ENCODE data around the gene SPOCK1.

The SPOCK1 gene

DNA sequence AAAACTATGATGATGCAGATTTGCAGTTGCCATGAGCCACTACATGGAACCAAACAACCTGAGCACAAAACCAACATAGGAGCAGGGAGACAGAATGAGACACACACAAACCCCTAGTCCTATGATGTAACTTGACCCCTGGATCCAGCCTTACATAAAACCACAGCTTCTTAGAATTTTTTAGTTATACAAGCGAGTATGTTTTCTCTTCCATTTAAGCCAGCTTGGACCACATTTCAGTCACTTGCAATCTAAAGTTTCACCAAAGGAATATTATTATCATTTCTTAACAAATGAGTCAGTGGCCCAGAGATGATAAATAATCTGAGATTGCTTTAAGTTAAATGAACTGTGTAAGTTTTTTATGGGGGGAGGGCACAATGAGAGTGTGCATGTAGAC, 6.8 kb downstream of the SPOCK1 start:
- peak; percentile 36 for DNase-seq (ENCODE audit: low read depth)

DNA sequence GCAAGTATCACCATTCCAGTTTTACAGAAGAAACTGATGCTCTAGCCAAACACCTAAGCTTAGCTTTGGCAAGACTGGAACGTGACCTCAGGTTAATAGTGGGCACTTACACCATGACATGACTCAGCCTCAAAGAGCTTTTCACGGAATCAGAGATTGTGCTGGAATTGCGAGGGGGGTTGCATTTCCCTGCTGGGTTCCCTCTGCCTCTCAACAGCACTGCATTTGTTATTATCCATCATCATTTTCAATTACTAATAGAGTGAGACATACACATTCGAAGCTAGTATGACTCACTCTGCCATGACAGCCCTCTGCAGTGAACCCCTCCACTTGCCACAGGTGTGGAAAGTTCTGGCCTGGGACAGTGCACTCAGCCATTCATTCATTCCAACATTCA, 8.0 kb downstream of the SPOCK1 start:
- DNase-seq (ENCODE audit: low read depth): peak; percentile 76

DNA sequence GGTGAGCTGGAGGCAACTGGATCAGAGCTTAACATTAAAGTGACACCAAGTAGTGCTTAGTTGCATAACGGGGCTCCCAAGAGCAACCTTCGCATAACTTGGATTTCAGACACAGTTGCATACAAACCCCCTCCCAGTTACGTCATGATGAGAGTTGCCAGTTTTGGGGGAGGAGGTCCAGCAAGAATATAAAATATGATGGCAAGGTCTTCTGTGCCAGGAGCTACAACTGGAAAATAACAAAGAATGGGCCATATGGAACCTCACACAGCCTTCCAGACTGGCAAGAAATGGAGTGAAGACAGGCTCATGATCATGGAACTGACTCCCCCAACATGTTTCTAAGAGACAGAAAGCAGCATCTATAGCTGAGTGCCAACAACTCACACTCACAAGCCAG, 8.5 kb downstream of the SPOCK1 start:
- no peak for DNase-seq (ENCODE audit: low read depth)

DNA sequence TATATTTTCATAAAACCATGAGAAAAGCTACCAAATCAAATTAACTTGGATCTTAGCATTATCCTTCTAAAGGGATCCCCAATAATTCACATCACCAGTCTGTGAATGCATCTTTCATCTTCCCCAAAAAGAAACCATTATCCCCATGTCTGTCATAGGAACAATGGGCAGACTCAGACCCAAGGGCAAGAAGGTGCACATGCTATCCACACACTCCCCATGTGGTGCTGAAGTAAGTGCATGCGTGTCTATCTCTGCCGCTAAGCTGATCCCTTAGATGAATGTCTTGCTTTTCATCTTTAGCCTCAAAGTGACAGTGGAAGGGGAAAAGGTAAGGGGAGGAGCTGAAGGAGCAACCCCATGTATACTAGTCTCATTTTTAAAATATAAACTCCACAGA, 10.2 kb downstream of the SPOCK1 start:
- no peak for DNase-seq (ENCODE audit: low read depth)

DNA sequence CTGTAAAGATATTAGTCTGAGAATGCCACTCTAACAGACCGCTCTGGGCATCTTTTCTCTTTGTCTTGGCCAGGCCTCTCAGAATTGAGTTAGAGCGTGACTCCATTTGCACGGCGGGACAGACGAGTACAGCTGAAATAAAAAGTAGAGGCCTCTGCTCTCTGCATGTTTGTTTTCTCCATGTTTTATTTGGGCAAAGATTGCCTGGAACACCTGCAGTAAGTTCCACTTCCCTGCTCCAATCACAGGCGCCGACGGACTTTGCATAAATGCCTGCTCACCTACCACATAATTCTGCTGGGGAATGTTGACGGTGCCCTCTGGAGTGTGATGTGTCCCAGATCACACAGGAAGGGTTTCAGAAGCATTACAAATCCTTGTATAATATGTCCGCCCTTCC, 10.6 kb downstream of the SPOCK1 start:
- no peak for DNase-seq (ENCODE audit: low read depth)

DNA sequence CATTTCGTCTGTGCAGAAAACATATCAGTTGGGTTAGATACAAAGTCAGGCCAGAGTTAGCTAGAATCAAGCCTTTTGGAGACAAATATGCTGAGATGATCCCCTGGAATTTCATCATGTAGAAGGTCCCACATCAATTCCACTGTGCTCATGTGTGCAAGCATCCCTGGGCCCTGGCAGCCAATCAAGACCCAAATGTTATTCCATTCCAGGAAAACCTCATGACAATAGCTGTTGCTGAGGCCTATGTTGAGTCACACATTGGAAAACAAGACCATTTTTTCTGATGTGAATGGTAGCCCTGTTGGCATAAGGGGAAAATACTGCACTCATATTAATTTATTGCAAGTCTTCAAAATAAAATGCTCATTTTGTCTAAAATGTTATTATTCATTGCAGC, 11.5 kb downstream of the SPOCK1 start:
- DNase-seq (ENCODE audit: low read depth): peak; percentile 46

DNA sequence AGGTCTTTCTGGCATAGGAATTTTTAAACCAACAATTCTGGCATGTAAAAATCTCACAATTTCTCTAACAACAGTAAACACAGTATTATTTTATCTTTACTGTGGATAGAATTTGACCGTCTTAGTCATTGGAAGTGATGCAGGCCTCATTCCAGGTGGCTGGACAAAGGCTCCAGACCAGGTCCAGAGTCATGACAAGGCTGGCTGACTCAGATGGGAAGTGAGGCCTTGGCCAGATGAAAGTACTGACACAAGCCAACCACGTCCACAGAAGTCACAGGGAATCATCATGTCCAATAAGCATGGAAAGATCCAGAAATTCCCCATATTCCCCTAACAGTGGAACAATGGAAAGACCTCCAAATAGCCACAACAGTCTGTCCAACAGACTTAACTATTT, 12.4 kb downstream of the SPOCK1 start:
- peak; percentile 88 for DNase-seq (ENCODE audit: low read depth)

DNA sequence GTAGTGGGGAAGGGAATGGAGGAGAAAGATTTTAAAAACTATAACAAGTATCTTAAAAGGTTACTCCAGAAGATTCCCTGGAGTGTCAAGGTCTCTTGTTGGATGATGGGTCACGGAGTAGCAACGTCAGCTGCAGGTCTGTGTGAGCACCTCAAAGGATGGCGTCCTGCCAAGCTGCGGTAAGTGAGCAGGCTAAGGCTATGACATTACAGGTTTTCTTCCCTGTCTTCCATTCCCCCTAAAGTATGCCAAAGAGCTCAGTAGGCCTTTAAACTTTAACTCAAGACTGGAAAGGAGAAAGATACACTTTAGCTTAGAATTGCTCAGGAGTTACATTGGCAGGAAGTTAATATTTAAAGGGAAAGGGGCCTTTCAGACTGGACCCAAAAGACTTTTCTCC, 17.5 kb downstream of the SPOCK1 start:
- no peak for DNase-seq (ENCODE audit: low read depth)

DNA sequence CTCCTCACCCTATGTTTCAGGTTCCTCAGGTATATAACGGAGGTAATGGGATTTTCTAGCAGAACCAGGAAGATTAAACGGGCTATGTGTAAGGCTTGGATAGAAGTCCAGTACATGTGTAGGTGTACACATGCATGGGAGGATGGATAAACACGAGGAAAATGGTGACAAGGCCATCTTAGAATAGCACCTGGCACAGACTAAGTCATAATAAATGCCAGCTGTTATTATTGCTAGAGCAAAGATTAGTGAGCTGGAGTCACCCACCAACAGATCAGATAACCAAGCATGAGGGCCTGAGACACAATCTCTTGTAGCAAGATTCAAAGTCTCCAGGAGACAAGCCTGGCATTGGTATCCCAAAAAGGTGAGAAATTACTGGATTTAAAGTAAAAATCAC, 21.1 kb downstream of the SPOCK1 start:
- no peak for DNase-seq (ENCODE audit: low read depth)

DNA sequence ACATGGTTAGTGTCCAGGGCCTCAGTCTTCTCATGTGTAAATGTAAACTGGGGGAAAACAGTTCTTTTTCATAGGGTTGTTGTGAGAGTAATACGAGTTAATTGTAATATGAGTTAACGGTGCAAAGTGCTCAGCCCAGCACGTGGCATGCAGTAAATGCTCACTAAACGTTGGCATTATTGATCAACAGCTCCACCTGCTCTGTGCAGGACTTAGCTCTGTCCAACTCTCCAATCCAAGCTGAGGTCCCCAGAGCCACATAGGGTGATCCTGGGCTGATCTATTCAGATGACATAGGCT, 28.3 kb downstream of the SPOCK1 start:
- no peak for DNase-seq (ENCODE audit: low read depth)

DNA sequence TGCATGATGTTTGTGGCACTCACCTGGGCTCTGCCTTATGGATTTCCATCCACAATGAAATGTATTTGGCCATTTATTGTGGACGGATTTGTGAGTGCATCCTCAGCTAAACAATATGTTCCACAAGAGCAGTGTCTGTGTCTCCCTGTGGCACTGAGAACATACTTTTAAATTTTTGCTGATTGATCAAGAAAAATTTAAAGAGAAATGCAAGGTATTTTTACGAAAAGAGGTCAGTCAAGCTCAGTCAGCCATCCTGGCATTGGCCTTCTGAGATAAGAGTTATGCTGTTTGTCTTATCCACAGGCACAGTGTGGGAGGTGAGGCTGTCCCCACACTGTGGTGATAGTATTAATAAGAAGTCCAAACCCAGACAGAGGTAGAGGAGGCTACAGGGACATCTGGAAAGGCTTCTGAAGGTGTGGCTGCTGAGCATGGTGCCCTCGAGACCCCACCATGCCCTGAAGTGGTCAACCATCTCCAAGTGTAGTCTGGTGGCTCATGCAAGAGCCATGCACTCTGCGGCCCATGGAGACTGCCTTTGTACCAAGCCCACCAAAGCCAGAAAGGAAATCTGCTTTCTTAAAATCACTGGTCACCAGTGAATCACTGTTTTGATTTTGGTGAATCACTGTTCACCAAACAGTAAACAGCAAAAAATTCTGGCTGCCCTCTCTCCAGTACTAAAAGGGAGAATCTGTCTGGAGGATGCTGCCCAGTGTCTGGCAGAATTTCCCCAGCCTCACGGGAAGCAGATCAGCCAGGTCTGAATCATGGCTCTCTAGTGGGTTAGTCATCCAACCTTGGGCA, 28.8 kb downstream of the SPOCK1 start:
- DNase-seq (ENCODE audit: low read depth): peak; percentile 98

DNA sequence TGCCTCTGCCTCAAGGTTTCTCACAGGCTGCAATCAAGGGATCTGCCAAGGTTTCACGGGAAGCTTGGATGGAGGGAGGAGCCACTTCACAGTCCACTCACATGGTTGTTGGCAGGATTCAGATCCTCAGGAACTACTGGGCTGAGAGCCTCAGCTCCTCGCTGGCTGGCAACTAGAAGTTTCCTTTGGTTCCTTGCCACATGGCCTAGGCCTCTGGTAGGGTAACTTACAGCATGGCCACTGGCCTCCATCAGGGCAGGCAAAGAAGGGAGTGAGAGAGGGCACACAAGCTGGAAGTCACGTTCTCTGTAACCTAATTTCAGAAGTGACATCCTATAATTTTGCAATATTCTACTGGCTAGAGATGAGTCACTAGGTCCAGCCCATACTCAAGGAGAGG, 32.2 kb downstream of the SPOCK1 start:
- DNase-seq (ENCODE audit: low read depth): no peak

DNA sequence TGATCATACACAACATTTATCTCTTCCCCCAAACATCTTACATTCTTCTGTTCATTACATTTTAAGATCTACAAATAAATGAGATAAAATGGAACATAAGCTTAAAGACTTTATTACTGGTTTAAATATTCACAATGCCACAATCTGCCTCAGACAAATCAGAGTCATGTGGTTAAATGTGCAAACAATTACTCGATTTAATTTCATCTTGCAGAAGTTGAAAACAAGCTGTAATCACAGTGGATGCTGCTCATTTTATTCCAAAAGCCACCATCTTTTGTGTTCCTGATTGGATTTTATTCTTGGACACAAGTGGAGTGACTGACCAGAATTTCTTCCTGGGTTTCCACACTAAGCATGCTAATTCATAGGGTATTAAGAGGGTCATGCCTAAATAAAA, 33.2 kb downstream of the SPOCK1 start:
- DNase-seq (ENCODE audit: low read depth): no peak

DNA sequence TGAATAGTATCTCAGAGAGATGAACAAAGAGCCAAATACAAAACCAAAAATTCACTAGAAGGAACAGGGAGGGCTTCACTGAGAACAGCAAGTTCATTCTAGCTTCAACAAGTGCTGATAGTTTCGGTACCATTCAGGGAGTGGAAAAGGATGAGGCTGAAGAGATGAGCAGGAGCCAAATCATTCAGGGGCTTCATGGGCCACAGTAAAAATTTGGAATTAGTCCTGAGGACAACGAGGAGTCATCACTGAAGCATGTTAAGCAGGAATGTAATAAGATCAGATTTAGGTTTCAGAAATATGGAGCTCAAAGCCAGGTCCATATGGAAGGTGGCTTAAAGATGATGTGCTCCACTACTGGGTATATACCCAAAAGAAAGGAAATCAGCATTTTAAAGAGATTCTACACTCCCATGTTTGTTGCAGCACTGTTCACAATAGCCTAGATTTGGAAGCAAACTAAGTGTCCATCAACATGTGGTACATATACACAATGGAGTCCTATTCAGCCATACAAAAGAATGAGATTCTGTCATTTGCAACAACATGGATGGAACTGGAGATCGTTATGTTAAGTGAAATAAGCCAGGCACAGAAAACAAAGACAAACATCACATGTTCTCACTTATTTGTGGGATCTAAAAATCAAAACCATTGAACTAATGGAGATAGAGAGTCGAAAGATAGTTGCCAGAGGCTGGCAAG, 36.2 kb downstream of the SPOCK1 start:
- peak; percentile 16 for DNase-seq (ENCODE audit: low read depth)

DNA sequence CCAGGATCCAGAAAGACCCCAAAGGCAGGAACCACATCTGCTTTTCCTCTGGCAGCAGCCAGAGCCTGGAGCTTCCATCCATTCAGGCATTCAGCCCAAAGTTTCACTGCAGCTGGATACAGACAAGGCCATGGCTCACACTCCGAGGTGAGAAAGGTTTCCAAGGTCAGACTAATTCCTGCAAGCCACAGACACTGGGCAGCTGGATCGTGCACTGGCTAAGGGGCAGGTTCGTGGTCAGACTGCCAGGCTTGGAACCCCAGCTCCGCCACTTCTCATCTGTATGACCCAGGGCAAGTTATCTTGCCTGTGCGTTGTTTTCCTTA, 36.9 kb downstream of the SPOCK1 start:
- no peak for DNase-seq (ENCODE audit: low read depth)

DNA sequence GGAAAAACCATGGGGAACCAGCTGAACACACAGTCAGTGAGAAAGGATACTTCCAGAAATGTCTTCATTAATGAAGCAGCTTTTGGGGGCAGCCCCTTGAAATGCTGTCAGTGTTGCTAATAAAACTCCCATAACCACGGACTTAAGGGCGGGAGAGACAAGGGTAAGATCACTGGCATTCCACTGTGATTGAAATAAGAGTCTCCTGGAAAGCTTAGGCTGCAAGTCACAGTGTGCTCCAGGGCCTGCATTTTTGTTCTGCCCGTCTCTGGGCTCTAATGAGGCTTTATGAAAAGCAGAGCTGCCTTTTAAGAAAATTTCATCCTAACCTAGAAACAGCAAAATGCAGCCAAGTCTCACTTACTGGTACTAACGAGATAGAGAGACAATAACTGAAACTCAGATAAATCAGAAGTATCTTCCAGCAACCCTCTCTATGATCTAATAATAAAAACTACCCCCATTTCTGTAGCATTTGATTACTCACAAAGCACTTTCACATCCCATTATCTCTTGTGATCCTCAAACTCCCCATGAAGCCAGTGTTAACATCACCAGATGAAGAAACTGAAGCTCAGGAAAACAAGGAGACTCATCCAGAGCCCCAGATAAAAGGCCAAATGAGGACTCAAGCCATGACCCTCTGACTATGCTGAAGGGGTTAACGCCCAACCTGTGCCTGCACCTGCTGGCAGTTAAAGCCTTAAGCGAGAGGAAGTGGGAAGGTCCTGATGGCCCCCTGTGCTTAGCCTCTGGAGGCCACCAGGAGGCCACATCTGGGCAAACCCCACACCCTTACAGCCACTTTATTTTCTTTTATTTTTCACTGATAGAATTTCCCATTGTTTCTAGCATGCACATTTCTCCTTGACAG, 37.5 kb downstream of the SPOCK1 start:
- DNase-seq (ENCODE audit: low read depth): peak; percentile 8

DNA sequence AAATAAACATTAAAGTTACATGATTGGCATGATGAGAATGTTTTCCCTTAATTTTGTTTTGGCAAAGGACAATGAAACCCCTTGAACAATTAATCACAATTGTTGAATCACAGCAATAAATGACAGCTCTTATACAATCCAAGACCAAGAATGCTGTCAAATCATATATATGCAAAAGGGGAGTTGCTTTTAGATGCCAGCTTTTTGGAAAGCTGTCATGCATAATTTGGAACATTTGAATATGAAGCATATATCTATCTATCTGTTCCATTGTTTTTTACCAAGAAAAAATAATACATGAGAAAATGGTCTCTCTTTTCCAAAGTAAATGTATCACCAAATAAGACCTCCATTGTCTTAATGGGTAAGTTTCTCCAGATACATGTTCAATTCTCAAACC, 44.5 kb downstream of the SPOCK1 start:
- DNase-seq (ENCODE audit: low read depth): no peak

DNA sequence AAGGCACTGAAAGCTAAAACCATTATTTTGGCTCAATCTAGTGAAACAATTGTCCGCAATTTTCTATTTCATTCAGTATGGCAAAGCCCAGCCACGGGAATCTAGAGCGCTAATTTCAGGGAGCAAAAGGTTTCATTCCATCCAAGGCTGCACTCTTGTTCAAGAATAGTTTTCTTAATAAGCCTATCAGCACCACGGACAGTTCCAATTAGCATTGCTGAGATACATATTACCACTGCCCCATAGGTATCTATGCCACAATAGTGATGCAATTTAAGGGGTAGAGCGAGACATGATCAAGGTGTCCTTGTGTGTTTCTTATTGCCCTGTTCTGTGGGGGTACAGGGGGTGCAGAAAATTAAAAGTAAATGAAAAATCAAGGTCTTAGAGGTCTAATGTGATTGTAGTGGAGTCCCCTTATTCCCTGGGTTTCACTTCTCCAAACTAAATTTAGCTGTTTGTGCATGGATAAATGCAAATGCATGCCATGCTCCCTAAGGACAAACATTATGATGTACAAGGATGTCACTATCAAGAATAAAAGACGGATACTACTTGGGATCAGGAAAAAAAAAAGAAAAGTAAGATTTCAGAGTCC, 45.5 kb downstream of the SPOCK1 start:
- peak; percentile 70 for DNase-seq (ENCODE audit: low read depth)

DNA sequence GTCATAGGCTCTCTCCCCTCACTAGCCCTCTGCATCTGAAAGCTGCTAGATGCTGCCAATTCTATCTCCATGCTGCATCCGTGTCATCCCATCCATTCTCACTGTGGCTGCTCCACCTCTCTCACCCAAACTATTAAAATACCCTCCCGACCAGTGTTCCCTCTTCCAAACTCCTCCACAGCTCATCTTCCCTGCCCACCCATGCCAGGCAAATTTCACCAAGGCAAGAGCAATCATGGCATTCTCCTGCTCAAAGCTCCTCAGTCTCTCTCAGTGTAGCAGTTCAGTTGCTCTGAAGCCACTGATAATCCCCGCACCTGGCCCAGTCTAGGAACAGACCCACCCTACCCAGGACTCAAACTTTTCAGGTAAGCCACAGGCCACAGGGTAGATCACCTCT, 48.4 kb downstream of the SPOCK1 start:
- DNase-seq (ENCODE audit: low read depth): no peak

DNA sequence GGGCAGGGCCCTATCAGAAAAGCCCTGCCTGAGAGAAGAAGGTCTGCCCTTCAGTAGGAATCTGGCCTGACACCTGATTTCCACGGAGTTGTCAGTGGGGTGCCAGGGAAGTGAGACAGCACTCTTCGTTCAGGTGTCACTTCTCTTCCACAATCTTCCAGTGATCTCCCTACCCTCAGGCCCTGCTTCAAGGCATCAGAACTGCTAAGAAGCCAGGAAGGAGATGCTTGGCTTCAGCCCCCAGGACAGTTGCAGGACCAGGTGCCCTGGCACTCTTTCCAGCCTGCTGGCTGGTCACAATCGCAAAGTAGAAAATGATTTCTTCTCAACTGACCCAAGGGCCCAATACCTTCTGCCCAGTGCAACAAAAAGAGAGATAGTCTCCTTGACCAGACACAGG, 50.3 kb downstream of the SPOCK1 start:
- no peak for DNase-seq (ENCODE audit: low read depth)

DNA sequence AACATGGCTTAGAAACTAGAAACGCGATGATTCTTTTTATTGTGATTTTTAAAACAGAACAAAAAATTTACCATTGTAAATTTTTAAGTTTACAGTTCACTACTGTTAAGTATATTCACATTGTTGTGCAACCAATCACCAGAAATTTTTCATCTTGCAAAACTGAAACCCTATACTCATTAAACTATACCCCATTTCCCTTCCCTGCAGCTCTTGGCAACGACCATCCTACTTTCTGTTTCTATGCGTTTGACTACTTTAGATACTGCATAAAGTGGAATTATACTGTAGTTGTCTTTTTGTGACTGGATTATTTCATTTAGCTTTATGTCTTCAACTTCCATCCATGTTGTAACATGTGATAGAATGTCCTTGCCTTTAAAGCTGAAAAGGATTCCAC, 52.5 kb downstream of the SPOCK1 start:
- no peak for DNase-seq (ENCODE audit: low read depth)

DNA sequence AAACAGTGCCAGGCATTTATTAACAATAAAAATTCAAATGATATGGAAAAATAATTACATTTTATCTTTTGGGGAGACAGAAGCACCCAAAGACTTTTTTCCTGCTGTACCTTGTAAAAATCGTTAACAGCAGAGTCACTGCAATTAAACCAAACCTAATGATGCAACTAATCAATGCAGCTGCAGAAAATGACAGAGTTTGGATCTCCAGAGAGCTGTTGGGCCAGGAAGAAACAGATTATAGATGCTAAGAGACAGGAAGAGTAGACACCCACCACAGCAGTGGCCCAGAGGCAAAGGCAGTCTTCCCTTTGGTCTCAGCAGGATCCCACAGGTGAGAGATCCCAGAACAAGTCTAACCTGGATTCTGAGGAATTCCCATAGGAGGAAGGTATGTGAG, 53.0 kb downstream of the SPOCK1 start:
- no peak for DNase-seq (ENCODE audit: low read depth)

DNA sequence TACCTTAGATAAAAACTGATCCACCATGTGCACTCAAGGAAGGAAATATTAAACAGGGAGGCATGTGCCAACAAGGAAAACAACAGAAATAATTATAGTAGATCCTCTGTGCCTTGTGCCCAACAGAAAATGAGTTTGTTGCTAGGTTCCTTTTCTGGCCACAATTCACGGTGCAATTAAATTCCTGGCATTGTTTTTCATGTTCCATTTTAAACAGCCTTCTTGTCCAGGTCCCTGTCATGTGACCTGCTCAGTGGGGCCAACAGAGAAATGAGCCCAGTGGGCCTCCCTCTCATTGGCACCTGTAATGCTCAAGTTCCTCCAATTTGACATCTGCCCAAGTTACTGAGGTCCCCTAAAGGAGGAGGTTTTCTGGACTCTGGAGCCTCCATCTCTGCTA, 56.5 kb downstream of the SPOCK1 start:
- no peak for DNase-seq (ENCODE audit: low read depth)

Data from ELR (cell line).